ENCODE results near the gene C1orf52.

DNA sequence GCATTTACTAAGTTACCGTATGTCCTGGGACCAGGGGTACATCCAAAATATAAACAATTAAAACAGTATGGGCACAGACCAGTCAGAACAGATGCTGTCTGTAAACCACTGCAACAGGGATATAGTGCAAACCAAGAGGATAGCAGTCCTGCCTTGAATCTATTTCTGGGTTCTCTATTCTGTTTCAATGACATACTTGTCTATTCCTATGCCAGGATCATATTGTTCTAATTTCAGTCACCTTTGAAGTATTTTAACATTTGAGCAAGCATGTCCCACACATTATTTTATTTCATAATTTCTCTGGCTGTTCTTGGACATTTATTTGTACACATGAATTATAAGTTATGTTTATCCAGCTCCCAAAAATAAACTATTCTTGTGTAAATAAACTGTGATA lies 30.5 kb downstream of the C1orf52 start:
- no peak for TF ChIP-seq CTCF (IDR thresholded peaks at IDR 0.05; ENCODE audit: low read depth, low read length, poor library complexity, severe bottlenecking)
- TF ChIP-seq EZH2phosphoT487 (IDR thresholded peaks at IDR 0.05; ENCODE audit: borderline replicate concordance, low read length), result no peak
